IPS-NIHi7 (cell line): ENCODE measurements around the gene ETFB.

Experiments
- DNase-seq: peaks from one replicate; pipeline ENCODE4 v3.0.0; 2012; ENCODE audit warnings: mixed read lengths; ENCODE audit errors: extremely low spot score

ETFB gene

GRCh38 chr19:51327066-51328001, 38.9 kb downstream of the ETFB start:
- peak; percentile 96 for DNase-seq

GRCh38 chr19:51326216-51327065, 39.7 kb downstream of the ETFB start:
- no peak for DNase-seq

GRCh38 chr19:51325161-51325976, 40.8 kb downstream of the ETFB start:
- DNase-seq, result no peak

- no peak for DNase-seq
These were observed 42.1 kb downstream of the ETFB start for GRCh38 chr19:51324167-51324481.

GRCh38 chr19:51323481-51324166, 42.6 kb downstream of the ETFB start:
- no peak for DNase-seq

GRCh38 chr19:51321799-51322198, 44.4 kb downstream of the ETFB start:
- DNase-seq, result no peak

- no peak for DNase-seq
These were observed 45.9 kb downstream of the ETFB start for GRCh38 chr19:51320280-51320657.

GRCh38 chr19:51319649-51320279, 46.4 kb downstream of the ETFB start:
- no peak for DNase-seq

GRCh38 chr19:51318687-51319648, 47.2 kb downstream of the ETFB start:
- DNase-seq, result no peak

GRCh38 chr19:51317968-51318367, 48.2 kb downstream of the ETFB start:
- no peak for DNase-seq

- DNase-seq, result no peak
These were observed 48.8 kb downstream of the ETFB start for GRCh38 chr19:51317376-51317775.

GRCh38 chr19:51316688-51317087, 49.5 kb downstream of the ETFB start:
- DNase-seq, result peak; percentile 43

- peak; percentile 91 for DNase-seq
These were observed 54.6 kb downstream of the ETFB start, which contains the start of gene IGLON5 for GRCh38 chr19:51311351-51312257. IGLON5 (plus strand) TSS chr19:51311644; CDS start chr19:51311848, 204 bp downstream.

- no peak for DNase-seq
These were observed 60.7 kb downstream of the ETFB start for GRCh38 chr19:51305479-51305878.

GRCh38 chr19:51301266-51301665, 64.9 kb downstream of the ETFB start:
- DNase-seq, result no peak

- no peak for DNase-seq
These were observed 68.8 kb downstream of the ETFB start for GRCh38 chr19:51297406-51297805.

- peak; percentile 71 for DNase-seq
These were observed 69.7 kb downstream of the ETFB start for GRCh38 chr19:51296336-51297093.
